ENCODE data around the gene SMC3.

The SMC3 gene

DNA sequence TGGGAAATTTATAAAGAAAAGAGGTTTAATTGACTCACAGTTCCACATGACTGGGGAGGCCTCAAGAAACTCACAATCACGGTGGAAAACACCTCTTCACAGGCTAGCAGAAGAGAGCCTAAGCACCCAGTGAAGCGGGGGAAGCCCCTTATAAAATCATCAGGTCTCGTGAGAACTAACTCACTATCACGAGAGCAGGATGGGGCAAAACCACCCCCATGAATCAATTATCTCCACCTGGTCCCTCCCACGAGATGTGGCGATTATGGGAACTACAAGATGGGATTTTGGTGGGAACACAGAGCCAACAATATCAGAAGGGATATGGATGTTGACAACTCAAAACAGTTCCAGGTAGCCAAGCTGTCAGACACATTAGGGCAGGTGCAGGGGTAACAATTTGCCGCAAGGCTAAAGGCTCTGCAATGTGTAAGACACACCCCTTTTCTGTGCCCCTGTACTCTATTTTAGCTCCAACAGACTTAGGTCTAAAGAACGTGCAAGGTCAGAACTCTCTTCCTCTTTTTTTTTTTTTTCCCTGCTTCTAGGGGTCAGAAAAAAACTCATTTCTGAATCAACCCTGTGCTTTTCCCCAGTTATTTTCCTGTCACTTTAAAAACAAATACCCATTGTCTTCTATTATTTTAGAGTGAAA, 46.0 kb downstream of the SMC3 start:
- TF ChIP-seq, protein P1, sequence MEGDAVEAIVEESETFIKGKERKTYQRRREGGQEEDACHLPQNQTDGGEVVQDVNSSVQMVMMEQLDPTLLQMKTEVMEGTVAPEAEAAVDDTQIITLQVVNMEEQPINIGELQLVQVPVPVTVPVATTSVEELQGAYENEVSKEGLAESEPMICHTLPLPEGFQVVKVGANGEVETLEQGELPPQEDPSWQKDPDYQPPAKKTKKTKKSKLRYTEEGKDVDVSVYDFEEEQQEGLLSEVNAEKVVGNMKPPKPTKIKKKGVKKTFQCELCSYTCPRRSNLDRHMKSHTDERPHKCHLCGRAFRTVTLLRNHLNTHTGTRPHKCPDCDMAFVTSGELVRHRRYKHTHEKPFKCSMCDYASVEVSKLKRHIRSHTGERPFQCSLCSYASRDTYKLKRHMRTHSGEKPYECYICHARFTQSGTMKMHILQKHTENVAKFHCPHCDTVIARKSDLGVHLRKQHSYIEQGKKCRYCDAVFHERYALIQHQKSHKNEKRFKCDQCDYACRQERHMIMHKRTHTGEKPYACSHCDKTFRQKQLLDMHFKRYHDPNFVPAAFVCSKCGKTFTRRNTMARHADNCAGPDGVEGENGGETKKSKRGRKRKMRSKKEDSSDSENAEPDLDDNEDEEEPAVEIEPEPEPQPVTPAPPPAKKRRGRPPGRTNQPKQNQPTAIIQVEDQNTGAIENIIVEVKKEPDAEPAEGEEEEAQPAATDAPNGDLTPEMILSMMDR (IDR thresholded peaks at IDR 0.05; ENCODE audit: low read depth, low read length, missing control alignments), result no peak
- no peak for DNase-seq (ENCODE audit: extremely low read depth, low read depth)
- H3K4me3 ChIP-seq (replicated peaks; ENCODE audit: low read depth, low read length), result no peak overlapping the region

- no peak for DNase-seq (ENCODE audit: extremely low read depth, low read depth)
- no peak overlapping the region for H3K4me3 ChIP-seq (replicated peaks; ENCODE audit: low read depth, low read length)
- TF ChIP-seq, protein P1 (IDR thresholded peaks at IDR 0.05; ENCODE audit: low read depth, low read length, missing control alignments), result no peak
Measured at GRCh38 chr10:110613996-110614495, 46.6 kb downstream of the SMC3 start.

DNA sequence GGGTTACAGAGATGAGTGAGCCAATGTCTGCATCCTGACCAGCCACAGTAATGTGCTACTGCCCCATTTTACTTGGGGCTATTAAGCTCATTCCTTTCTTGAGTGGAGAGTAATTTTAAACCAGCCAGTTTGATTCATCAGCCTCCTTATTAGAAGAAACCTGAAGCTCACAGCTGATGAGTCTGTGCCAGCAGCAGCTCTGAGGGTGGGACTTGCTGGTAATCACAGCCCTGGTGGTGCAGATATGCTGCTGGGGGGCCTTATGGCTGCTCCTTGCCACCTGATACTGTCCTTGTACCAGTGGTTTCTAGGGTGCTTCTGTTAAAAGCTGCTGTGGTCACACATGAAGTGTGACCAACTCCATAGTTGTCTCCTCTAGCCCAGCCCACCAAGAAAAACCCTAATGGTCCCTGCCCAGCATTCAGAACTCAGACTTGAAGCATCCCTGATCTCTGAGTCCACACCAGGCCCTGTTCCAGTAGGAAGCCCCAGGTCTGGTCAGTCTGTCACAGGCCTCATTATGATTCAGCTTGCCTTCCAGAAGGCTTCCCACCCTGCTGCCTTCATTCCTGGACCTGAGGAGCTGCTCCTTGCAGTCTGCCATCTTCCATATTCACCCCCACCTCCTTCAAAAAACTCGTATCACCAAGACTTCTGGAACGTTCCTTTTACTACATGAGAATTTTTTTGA, 47.7 kb downstream of the SMC3 start:
- no peak for DNase-seq (ENCODE audit: extremely low read depth, low read depth)
- TF ChIP-seq, protein P1 (IDR thresholded peaks at IDR 0.05; ENCODE audit: low read depth, low read length, missing control alignments), result no peak
- H3K4me3 ChIP-seq (replicated peaks; ENCODE audit: low read depth, low read length), result no peak overlapping the region

GRCh38 chr10:110616493-110617033, 49.1 kb downstream of the SMC3 start:
- H3K4me3 ChIP-seq (replicated peaks; ENCODE audit: low read depth, low read length), result no peak overlapping the region
- no peak for DNase-seq (ENCODE audit: extremely low read depth, low read depth)
- TF ChIP-seq, protein P1 (IDR thresholded peaks at IDR 0.05; ENCODE audit: low read depth, low read length, missing control alignments), result no peak

DNA sequence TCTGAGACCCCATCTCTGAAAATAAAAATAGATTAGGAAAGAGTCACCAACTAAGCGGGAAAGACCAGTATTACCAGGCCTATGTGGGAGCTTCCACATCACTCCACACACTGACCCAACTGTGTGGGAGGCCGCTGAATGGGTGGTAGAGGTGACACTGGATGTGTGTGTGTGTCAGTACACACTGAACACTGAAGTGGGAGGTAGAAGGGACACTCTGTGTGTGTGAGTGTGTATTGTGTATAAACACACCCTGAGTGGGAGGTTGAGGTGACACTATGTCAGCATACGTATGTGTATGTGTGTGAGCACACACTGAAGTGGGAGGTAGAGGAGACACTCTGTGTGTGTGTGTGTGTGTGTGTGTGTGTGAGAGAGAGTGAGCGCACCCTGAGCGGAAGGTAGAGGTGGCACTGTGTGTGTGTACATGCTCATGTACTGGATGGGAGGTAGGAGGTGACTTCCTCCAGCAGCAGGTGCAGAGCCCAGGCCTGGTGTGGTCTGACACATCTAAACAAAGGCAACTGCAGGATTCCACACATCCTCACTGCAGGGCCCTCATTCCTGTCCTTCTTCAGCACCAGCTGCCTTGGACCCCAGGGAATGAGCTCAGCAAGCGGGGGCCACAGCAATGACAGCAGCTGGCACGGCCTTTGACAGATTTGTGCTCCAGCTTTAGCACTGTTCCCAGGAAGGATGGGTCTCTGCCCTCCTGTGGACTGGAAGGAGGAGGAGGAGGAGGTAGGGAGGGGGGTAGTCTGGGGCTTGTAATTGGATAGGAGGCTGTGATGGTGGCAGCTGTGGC, 50.1 kb downstream of the SMC3 start:
- no peak for DNase-seq (ENCODE audit: extremely low read depth, low read depth)

DNA sequence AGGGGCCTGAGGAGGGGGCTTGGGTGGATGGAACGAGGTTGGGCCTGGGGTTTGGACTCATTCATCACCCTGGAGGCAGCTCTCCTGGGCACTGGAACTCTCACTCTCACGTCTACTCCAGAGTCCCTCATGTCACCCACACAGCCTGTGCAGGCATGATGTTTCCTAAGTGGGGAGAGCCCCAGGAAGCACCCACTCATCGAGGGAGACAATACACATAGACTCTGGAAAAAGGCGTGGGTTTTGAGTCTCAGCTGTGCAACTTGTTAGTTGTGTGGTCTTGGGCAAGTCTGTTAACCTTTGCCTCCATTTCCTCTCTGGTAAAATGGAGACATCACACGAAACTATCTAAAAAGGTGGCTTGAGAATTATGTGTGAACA, 50.7 kb downstream of the SMC3 start:
- TF ChIP-seq, protein P1 (IDR thresholded peaks at IDR 0.05; ENCODE audit: low read depth, low read length, missing control alignments), result no peak
- DNase-seq (ENCODE audit: extremely low read depth, low read depth), result no peak
- no peak overlapping the region for H3K4me3 ChIP-seq (replicated peaks; ENCODE audit: low read depth, low read length)

More for the DNA sequence above, 50.1 kb downstream of the SMC3 start:
- no peak overlapping the region for H3K4me3 ChIP-seq (replicated peaks; ENCODE audit: low read depth, low read length)
- TF ChIP-seq, protein P1 (IDR thresholded peaks at IDR 0.05; ENCODE audit: low read depth, low read length, missing control alignments), result no peak

All from HFF-Myc (cell line).